ACC112 (cell line): ENCODE results near the gene CYTH1.
"Not testable (repeated sequence)": the region's sequence is repeated elsewhere in the genome, so short reads cannot be mapped to it uniquely, and the experiment has no call there.

ENCODE experiments used
- H2AFZ ChIP-seq: fragments of 200-600 bp; sonication (generic); one replicate; pipeline ENCODE4 v1.6.0; 2017; ENCODE audit warnings: antibody characterized with exemption, low read length; ENCODE audit not compliant: unreplicated experiment
- H3K27ac ChIP-seq: fragments of 200-600 bp; sonication (generic); 2 replicates; pipeline ENCODE4 v1.5.1; 2014; ENCODE audit warnings: low read depth, mild to moderate bottlenecking, antibody characterized with exemption, low read length, moderate library complexity
- H3K27me3 ChIP-seq: fragments of 200-600 bp; sonication (generic); 2 replicates; pipeline ENCODE4 v1.6.1; 2014; ENCODE audit warnings: mild to moderate bottlenecking, antibody characterized with exemption, low read length, moderate library complexity, mixed read lengths; ENCODE audit not compliant: insufficient read depth
- H3K36me3 ChIP-seq: fragments of 200-600 bp; sonication (generic); 2 replicates; pipeline ENCODE4 v1.6.1; 2016; ENCODE audit warnings: mild to moderate bottlenecking, antibody characterized with exemption, low read length, moderate library complexity, mixed read lengths; ENCODE audit not compliant: insufficient read depth
- H3K4me1 ChIP-seq: fragments of 200-600 bp; sonication (generic); one replicate; pipeline ENCODE4 v1.6.1; 2016; ENCODE audit warnings: low read length, mixed read lengths; ENCODE audit not compliant: insufficient read depth, unreplicated experiment, control insufficient read depth
- H3K4me3 ChIP-seq: fragments of 200-600 bp; sonication (generic); 2 replicates; pipeline ENCODE4 v1.5.1; 2014; ENCODE audit warnings: mild to moderate bottlenecking, low read depth, low read length
- H3K79me2 ChIP-seq: fragments of 200-600 bp; sonication (generic); one replicate; pipeline ENCODE4 v1.6.0; 2016; ENCODE audit warnings: low read length; ENCODE audit not compliant: control insufficient read depth, unreplicated experiment, insufficient read depth

Gene CYTH1

GRCh38 chr17:78787444-78787843, 5.4 kb upstream of the CYTH1 start:
- Histone ChIP-seq H3K36me3 (no peaks in the 10 kb centered on the region), H3K27me3 (no peaks in the 10 kb centered on the region), H3K79me2 (no peaks in the 10 kb centered on the region), H3K27ac (no peak overlapping the region), H2AFZ (no peak overlapping the region), H3K4me3 (no peak overlapping the region), H3K4me1 (peaks cover 4% of the 10 kb centered on the region)

- Histone ChIP-seq H3K79me2 (peaks cover 4% of the 10 kb centered on the region), H3K27ac (no peak overlapping the region), H3K4me3 (no peak overlapping the region), H3K27me3 (no peaks in the 10 kb centered on the region), H3K36me3 (no peaks in the 10 kb centered on the region), H3K4me1 (no peaks in the 10 kb centered on the region), H2AFZ (no peak overlapping the region)
Observed at GRCh38 chr17:78785663-78786057, 3.6 kb upstream of the CYTH1 start.

- no peak overlapping the region for H2AFZ ChIP-seq
- H3K27ac ChIP-seq: no peak overlapping the region
- peaks cover 6% of the 10 kb centered on the region for H3K79me2 ChIP-seq
- no peaks in the 10 kb centered on the region for H3K36me3 ChIP-seq
- no peaks in the 10 kb centered on the region for H3K4me1 ChIP-seq
- H3K4me3 ChIP-seq: no peak overlapping the region
- H3K27me3 ChIP-seq: no peaks in the 10 kb centered on the region
Observed at GRCh38 chr17:78785011-78785662, 3.1 kb upstream of the CYTH1 start.

GRCh38 chr17:78784352-78784751, 2.3 kb upstream of the CYTH1 start:
- Histone ChIP-seq H2AFZ (no peak overlapping the region), H3K79me2 (peaks cover 14% of the 10 kb centered on the region), H3K4me1 (peaks cover 5% of the 10 kb centered on the region), H3K4me3 (no peak overlapping the region), H3K27ac (no peak overlapping the region), H3K27me3 (no peaks in the 10 kb centered on the region), H3K36me3 (no peaks in the 10 kb centered on the region)

- H3K4me1 ChIP-seq: peaks cover 5% of the 10 kb centered on the region
- no peak overlapping the region for H3K27ac ChIP-seq
Observed at GRCh38 chr17:78783711-78784324, 1.7 kb upstream of the CYTH1 start.

GRCh38 chr17:78781104-78781892, 775 bp downstream of the CYTH1 start:
- H3K36me3 ChIP-seq: no peaks in the 10 kb centered on the region
- H3K4me3 ChIP-seq: peak overlapping the region; percentile 84
- H3K79me2 ChIP-seq: peaks cover 23% of the 10 kb centered on the region
- H2AFZ ChIP-seq: peak overlapping the region; percentile 4
- peak overlapping the region; percentile 41; the same call in 1 of the 2 replicates for H3K27ac ChIP-seq
- H3K4me1 ChIP-seq: peaks cover 5% of the 10 kb centered on the region
- H3K27me3 ChIP-seq: no peaks in the 10 kb centered on the region

More at GRCh38 chr17:78783711-78784324, 1.7 kb upstream of the CYTH1 start:
- Histone ChIP-seq H3K36me3 (no peaks in the 10 kb centered on the region), H3K79me2 (peaks cover 15% of the 10 kb centered on the region), H2AFZ (no peak overlapping the region), H3K27me3 (no peaks in the 10 kb centered on the region), H3K4me3 (no peak overlapping the region)

GRCh38 chr17:78780335-78780734, 1.7 kb downstream of the CYTH1 start:
- Histone ChIP-seq H2AFZ (no peak overlapping the region), H3K4me1 (peaks cover 6% of the 10 kb centered on the region), H3K4me3 (no peak overlapping the region), H3K36me3 (no peaks in the 10 kb centered on the region), H3K79me2 (peaks cover 23% of the 10 kb centered on the region), H3K27me3 (no peaks in the 10 kb centered on the region), H3K27ac (no peak overlapping the region)

GRCh38 chr17:78779850-78780249, 2.2 kb downstream of the CYTH1 start:
- Histone ChIP-seq H3K27ac (no peak overlapping the region), H3K79me2 (peaks cover 28% of the 10 kb centered on the region), H3K27me3 (no peaks in the 10 kb centered on the region), H2AFZ (no peak overlapping the region), H3K4me3 (no peak overlapping the region), H3K36me3 (no peaks in the 10 kb centered on the region), H3K4me1 (peaks cover 11% of the 10 kb centered on the region)

- Histone ChIP-seq H3K79me2 (peaks cover 34% of the 10 kb centered on the region), H3K4me1 (peaks cover 16% of the 10 kb centered on the region)
- not testable (repeated sequence) for H3K4me3 ChIP-seq, H3K27me3 ChIP-seq, H3K27ac ChIP-seq, H3K36me3 ChIP-seq, H2AFZ ChIP-seq
Observed at GRCh38 chr17:78779286-78779651, 2.8 kb downstream of the CYTH1 start.

GRCh38 chr17:78777881-78778280, 4.2 kb downstream of the CYTH1 start:
- H3K27me3 ChIP-seq: no peaks in the 10 kb centered on the region
- no peak overlapping the region for H3K4me3 ChIP-seq
- no peaks in the 10 kb centered on the region for H3K36me3 ChIP-seq
- H2AFZ ChIP-seq: no peak overlapping the region
- no peak overlapping the region for H3K27ac ChIP-seq
- H3K79me2 ChIP-seq: peaks cover 37% of the 10 kb centered on the region
- peaks cover 19% of the 10 kb centered on the region for H3K4me1 ChIP-seq
